ENCODE results near the gene SLC22A16. TPM values are rescaled to one million over a fixed set of nuclear protein-coding genes. Genes with fewer than 3 reads are reported as not detected.

The SLC22A16 gene
- total and polyA plus RNA-seq, 2 donors (not counting 3 experiments of a cell fraction or from before 2014, with no cell fraction given) = not detected

- dilution Hi-C loops (cut with MboI; ENCODE audit: extremely low pct_ligation_motif_present, low sequenced_read_pairs) (no loop called here), intact Hi-C loops (cut with micrococcal nuclease) (no loop called here)
- H2AFZ ChIP-seq (ENCODE audit: low read depth, low read length) = no peak overlapping the region
- no peak overlapping the region for H3K4me3 ChIP-seq (replicated peaks in 1 of 3; ENCODE audit: insufficient read depth in 1 of 3, low read depth in 1 of 3, low read length in 3 of 3)
- peaks cover 11 to 31% of the 10 kb centered on the region in 2 experiments for H3K27me3 ChIP-seq (ENCODE audit: control insufficient read depth in 2 of 2, insufficient read depth in 2 of 2, low read length in 2 of 2)
- POLR2A ChIA-PET = no interaction called here
- CTCF ChIA-PET = no interaction called here
- H3K9me1 ChIP-seq (replicated peaks; ENCODE audit: control insufficient read depth, extremely low read depth, insufficient read depth, low read length) = no peaks in the 10 kb centered on the region
- H4K20me1 ChIP-seq (replicated peaks; ENCODE audit: control insufficient read depth, extremely low read depth, insufficient read depth, low read length) = no peaks in the 10 kb centered on the region
- no peak overlapping the region for H3K9ac ChIP-seq (replicated peaks; ENCODE audit: extremely low read depth, insufficient read depth, low read length)
- no peaks in the 10 kb centered on the region for H3K36me3 ChIP-seq (ENCODE audit: control insufficient read depth in 2 of 2, extremely low read depth in 1 of 2, insufficient read depth in 2 of 2, low read length in 2 of 2)
- no TSS peak for BruUV-seq (replicated peaks)
- no peak for FAIRE-seq
- no peaks in the 10 kb centered on the region for H3K4me1 ChIP-seq (ENCODE audit: control insufficient read depth, extremely low read depth, insufficient read depth, low read length)
- H3K79me2 ChIP-seq (ENCODE audit: control insufficient read depth, insufficient read depth, low read length) = no peaks in the 10 kb centered on the region
- TF ChIP-seq JUN (IDR thresholded peaks at IDR 0.05; ENCODE audit: borderline replicate concordance, insufficient read depth, insufficient read length, low read depth) (no peak), MYC (IDR thresholded peaks at IDR 0.05; ENCODE audit: low read depth, low read length) (no peak), GATA2 (IDR thresholded peaks at IDR 0.05; ENCODE audit: insufficient read depth, insufficient read length, low read depth, low read length) (no peak), POLR2AphosphoS5 (IDR thresholded peaks at IDR 0.05; ENCODE audit: insufficient read depth, low read depth, low read length) (no peak), POLR2A (IDR thresholded peaks at IDR 0.05; ENCODE audit: low read depth, low read length) (no peak), FOS (IDR thresholded peaks at IDR 0.05; ENCODE audit: borderline replicate concordance, insufficient read depth, low read length) (no peak), EZH2 (IDR thresholded peaks at IDR 0.05; ENCODE audit: borderline replicate concordance, low read depth, low read length, severe bottlenecking) (no peak)
- TF ChIP-seq, protein P1, sequence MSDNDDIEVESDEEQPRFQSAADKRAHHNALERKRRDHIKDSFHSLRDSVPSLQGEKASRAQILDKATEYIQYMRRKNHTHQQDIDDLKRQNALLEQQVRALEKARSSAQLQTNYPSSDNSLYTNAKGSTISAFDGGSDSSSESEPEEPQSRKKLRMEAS (IDR thresholded peaks at IDR 0.05; ENCODE audit: insufficient read depth, insufficient read length) = no peak
- TF ChIP-seq, protein P2, sequence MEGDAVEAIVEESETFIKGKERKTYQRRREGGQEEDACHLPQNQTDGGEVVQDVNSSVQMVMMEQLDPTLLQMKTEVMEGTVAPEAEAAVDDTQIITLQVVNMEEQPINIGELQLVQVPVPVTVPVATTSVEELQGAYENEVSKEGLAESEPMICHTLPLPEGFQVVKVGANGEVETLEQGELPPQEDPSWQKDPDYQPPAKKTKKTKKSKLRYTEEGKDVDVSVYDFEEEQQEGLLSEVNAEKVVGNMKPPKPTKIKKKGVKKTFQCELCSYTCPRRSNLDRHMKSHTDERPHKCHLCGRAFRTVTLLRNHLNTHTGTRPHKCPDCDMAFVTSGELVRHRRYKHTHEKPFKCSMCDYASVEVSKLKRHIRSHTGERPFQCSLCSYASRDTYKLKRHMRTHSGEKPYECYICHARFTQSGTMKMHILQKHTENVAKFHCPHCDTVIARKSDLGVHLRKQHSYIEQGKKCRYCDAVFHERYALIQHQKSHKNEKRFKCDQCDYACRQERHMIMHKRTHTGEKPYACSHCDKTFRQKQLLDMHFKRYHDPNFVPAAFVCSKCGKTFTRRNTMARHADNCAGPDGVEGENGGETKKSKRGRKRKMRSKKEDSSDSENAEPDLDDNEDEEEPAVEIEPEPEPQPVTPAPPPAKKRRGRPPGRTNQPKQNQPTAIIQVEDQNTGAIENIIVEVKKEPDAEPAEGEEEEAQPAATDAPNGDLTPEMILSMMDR (IDR thresholded peaks at IDR 0.05; ENCODE audit: extremely low read depth in 1 of 2, insufficient read depth in 1 of 2, low read depth in 1 of 2, low read length in 2 of 2) = no peak
- H3K27ac ChIP-seq (ENCODE audit: insufficient read depth, low read depth, low read length) = no peak overlapping the region
- no peak overlapping the region for H3K4me2 ChIP-seq (ENCODE audit: insufficient read depth, low read length)
- DNase-seq (ENCODE audit: low read depth, low spot score) = no peak
- no peaks in the 10 kb centered on the region for H3K9me3 ChIP-seq (replicated peaks; ENCODE audit: control insufficient read depth, insufficient read depth, low read length)
Observed at GRCh38 chr6:110447761-110448160, 28.7 kb downstream of the SLC22A16 start.
